NCI-H69 (cell line): ENCODE measurements around the gene GABRB1.
"Not testable (repeated sequence)": the region's sequence is repeated elsewhere in the genome, so short reads cannot be mapped to it uniquely, and the experiment has no call there.

Experiments
- DNase-seq: peaks from one replicate; lab custom pipeline; 2025; lab: John Stamatoyannopoulos, UW

Gene GABRB1

DNA sequence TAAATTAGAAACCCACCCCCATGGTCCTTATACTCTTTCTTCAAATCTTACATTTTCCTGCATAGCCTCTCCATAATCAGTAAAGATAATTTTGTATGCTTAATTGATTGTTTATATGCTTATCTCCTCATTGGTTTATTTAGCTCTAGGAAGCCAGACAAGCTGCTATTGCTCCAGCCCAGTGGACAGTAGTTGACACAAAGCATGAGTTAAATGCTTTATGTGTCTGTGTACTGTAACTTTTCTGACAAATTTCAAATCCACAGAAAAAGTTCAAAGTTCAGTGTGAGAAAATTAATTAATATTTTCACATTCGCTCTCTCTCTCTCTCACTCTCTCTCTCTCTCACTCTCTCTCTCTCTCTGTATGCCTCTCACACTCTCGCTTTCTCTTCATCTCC lies 181.7 kb downstream of the GABRB1 start:
- no peak for DNase-seq

DNA sequence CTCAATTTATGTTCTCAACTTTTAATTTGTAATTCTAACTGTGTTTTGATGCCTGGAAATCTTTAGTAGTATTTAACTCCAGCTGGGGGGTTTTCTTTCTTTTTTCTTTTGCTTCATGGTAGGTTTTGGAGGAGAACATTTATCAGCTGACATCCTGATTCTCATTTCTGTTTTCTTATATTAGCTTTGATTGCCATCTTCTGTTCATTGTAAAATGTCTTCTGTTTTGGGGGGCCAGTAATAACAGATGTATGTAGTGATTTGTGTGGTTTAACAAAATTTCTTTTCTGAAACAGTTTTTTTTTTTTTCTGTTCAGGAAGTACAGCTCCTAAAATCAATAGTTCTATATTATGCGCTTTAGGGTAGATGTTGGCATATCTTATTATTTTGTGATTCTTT lies 182.2 kb downstream of the GABRB1 start:
- DNase-seq, result no peak

DNA sequence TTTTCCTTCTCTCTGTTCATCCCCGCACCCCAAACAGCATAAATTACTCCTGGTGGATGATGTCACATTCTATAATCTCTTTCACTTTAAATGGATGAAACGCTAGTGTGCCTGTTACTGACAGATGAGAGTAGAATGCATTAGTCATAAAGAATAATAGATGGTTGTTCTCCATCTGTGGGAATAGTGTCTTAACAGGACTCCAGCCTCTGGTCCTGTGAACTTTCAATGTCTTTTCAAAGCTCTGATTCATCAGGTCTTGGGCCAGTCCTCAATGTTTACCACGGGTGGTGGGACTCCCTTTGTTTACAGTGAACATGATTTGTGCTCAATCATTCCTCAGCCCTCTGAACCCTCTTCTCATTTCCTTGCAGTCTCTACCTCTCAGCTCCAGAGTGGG lies 182.6 kb downstream of the GABRB1 start:
- no peak for DNase-seq

DNA sequence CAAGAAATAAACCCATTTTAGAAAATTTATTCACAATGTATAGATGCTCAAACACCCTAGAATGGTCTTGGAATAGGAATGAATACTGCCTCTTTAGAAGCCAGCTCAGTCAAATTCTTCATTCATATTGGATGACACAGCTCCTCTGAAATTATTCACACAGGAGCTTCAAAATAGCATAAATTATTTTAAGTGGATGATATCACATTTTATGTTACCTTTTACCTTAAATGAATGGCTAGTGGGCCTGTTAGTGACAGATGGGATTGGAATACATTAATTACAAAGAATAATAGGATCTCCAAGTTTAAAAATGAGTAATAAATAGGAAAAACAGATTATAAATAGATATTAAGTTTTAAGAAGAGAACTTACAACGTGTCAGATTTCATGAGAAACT lies 184.4 kb downstream of the GABRB1 start:
- no peak for DNase-seq

DNA sequence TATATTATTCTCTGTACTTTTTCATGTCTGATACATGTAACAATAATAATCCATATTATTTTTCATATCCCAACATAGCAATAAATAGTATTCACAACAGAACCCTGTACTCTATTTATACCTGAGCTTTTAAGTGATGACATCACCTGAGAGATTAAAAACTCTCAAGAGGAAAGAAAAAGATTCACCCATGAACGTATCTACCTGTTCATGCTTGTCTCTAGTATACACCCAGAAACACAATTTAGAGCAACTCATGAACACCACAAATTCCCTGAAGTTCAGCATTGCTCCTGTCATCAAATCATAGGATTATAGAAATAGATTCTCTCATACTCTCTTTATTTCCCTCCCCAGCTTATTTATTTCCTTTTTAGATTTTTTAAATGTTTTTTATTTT lies 185.9 kb downstream of the GABRB1 start:
- DNase-seq, result no peak

DNA sequence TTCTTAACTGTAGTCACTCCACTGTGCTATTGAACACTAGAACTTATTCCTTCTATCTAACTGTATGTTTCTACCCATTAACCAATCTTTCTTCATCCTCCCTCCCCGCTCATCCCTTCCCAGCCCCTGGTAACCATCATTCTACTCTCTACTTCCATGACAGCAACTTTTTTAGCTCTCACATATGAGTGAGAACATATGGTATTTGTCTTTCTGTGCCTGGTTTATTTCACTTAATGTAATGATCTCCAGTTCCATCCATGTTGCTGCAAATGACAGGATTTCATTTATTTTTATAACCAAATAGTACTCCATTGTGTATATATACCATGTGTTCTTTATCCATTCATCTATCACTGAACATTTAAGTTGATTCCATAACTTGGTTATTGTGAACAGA lies 186.5 kb downstream of the GABRB1 start:
- DNase-seq, result no peak

DNA sequence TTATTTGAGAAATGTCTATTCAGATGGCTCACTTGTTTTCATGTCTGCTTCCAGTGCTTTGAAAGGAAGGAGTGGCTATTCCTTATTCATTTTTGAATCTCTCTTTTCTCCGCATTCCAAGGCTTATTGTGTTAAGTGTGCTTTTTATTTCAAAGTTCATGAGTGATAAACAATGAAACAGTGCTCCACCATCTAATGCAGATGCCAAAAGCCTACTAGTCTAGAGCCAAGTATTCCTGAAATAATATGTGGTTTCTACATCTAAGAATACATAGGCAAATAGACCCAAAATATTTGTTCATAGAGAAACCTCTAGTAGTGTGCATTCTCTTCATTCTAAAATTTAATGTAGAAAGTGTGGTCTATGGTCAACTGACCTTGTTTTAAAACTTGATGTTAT lies 187.3 kb downstream of the GABRB1 start:
- DNase-seq, result no peak

DNA sequence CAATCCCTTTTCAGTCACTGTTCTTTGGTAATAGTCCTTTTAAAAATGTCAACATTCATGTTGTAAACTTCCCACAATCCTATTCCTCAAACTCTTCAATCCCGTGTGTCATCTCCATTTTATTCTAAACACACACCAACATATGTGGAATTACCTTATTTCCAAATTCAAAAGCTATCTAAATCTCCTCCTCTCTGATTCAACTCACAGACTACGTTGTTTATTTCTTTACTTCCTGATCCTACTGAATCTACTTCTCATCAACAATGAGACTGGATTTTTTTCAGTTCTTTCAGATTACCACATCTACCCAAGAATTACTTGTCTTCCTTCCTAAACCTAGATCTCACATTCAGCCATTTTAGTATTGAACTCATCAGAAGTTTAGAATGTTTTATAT lies 188.2 kb downstream of the GABRB1 start:
- DNase-seq, result no peak

DNA sequence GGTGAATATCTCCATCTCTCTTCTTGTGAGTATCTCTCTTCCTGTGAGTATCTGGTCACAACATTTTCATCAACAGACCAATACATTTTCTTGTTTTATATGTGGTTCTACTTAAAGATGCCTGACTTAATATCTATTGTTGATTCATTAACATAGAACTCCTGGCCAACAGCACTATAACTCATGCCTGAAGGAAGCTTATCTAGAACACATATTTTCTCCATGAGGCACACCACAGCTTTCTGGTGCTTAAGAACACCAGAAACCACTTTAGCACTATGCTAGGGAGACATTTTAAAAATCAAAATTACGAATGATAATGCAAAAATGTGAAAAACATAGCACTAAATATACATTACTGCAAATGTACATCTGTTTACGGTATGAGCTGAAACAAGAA lies 190.4 kb downstream of the GABRB1 start:
- DNase-seq, result no peak

DNA sequence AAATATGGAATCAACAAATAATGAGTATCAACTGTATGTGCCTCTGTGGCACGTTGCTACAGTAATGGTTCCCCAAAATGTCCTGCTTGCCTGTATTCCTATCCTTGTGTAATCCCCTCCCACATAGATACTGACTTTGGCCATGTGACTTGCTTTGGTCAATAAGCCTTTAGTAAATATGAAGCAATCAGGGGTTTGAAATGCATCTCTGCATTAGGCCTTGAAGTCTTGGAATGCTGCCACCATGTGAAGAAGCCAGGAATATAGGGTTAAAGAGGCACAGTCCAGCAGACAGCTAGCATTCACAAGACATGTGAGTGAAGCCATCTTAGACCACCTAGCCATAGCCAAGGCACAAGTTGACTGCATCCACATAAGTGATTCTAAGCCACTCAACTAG lies 190.9 kb downstream of the GABRB1 start:
- no peak for DNase-seq

DNA sequence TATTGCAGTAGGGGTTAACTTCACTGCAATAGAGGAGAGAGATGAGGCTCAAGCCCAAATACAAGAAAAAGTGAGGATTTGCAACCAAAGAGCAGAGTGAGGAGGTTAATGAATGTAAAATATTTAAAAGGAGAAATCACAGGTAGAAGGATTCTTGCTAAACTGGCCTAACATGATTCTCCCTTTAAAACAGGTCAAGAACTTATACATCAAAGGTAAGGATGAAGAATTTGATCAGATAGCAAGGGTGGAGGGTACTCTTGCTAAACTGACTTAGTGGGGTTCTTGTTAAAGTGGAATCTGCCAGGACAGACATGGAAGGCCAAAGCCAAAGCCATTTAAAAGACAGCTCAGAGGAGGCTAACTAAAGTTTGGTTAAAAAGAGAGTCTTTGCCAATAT lies 193.0 kb downstream of the GABRB1 start:
- DNase-seq, result no peak

DNA sequence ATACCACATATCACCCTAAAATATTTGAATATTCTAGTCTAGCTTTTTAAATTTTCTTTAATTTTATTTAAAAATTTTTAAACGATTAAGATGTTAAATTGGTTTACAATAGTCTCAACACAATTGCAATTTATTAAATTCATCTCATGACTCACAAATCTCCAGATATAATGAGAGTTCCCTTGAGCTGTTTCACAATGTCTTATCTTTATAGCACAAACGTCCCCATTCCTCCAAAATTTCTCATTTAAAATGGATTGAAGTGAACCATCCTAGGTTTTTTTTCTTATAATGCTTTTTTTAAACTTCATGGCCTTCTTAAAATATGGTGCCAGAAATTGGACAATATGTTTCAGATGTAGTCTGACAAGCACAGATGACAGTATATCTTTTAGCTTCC lies 204.4 kb downstream of the GABRB1 start:
- no peak for DNase-seq

DNA sequence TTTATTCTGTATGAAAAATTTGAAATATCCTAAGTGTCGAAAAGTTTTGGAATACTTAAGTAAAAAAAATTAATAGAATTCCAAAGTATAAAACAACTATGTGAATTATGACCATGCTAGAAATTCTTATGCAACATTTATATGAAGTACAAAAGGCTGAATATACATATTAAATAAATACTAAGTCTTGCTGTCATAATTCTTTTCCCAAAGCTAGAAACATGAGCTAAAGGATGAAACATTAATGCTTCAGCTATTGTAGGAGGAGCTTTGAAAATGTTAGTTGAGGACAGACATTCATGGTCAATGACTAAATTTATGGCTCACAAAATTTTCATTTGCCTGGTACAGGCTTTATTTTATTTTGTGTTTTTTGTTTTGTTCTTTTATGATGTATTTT lies 207.3 kb downstream of the GABRB1 start:
- DNase-seq, result no peak

DNA sequence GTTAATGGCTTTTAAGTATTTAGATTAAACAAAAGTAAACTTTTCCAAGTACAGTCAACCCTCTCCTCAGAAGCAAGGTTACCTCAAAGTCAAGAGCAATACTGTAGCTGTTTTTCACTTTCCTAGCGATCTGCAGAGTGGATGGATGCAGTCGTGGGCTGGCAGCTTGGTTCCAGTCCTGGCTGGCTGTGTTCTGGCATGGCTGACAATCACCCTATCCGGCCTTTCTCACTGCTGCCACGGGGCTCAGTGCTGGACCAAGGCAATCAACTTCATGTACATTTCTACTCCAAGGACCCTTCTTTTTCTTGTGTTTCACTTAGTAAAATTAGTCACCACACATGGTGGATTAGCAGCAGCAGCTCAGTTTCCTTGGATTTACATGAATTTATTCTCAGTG lies 208.3 kb downstream of the GABRB1 start:
- no peak for DNase-seq

DNA sequence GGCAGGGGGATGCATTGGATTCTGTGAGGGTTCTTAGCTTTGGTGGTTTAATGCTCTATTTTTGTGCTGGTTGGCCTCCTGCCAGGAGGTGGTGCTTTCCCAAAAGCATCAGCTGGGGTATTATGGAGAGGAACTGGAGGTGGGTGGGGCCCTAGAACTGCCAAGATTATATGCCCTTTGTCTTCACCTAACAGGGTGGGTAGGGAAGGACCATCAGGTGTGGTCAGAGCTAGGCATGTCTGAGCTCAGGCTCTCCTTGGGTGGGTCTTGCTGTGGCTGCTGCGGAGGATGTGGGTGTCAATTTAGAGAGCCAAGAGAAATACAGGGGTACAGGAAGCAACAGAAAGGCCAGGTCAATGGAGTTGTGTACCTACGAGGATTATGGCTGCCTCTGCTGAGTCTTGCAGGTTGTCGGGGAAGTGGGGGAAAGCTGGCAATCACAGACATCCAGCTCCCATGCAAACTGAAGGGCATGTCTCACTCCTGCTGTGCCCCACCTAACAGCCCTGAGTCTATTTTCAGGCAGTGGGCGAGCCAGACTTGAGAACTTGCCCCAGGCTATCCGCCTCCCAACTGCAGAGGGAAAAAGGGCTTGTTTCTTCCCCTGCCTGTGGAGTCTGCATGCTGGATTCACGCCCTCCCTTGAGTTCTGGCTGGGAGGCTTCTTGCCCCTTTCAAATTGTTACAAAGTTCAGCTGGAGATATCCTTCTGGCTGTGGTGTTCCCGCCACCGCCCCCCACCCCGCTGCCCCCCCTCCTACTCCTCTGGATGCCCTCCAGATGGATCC lies 220.2 kb downstream of the GABRB1 start:
- DNase-seq, result no peak

DNA sequence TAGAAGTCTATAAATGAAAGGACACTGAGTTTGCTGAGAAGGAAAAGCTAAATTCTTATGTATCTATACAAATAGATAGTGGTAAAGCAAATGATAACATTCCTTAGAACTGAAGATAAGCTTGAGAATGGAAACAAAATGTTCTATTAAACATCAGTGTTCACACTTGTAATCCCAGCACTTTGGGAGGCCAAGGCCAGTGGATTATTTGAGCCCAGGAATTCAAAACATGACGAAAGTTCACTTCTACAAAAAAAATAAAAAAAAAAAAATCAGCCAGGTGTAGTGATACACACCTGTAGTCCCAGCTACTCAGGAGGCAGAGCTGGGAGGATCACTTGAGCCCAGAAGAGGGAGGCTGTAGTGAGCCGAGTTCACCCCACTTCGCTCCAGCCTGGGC lies 232.4 kb downstream of the GABRB1 start:
- DNase-seq, result no peak

DNA sequence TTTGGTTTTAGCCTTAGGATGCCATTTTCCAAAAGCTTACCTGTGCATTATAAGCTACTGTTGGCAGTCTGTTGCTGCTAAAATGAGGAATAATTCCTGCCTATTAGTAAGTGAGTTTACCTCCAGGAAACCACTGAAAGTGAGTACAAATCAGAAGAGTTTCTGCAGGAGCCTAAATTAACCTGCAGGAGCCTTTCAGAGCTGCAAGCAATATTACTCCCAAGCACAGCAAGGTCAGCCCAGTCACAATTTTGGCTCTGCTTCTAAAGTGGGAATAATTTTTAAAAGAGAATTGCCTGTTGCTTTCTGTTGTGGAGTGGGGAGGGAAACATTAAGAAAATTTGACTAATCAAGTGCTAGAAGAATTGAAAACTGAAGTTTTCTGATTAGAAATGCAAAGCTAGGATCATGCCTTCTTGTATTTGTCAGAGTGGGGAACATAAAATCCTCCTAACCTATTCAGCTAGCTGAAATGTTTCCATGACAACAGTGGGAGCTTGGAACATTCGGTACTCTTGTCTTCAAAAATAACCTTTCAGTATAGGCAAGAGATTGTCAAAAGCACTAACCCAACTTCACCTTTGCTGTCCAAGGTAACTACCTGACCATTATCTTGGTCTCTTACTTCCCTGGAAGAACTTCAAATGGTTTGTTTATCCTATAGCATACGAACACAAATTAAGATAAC lies 239.0 kb downstream of the GABRB1 start:
- no peak for DNase-seq

DNA sequence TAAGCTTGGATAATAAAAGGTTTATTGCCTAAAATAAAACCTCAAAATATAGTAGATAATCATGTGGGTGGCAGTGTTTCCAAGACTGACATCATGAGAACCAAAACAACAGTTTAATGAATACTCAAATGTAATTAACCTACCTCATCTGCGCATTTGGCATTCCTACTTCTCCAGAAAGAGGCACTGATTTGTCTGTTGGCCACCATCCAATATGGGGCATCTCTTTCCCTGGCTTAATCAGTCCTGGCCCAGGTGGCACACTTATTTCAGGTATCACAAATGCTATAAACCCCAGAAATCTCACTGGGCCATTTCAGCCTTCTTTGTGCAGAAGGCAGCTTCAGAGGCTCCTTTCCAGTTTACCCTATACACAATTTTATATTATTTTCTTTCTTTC lies 239.9 kb downstream of the GABRB1 start:
- no peak for DNase-seq

DNA sequence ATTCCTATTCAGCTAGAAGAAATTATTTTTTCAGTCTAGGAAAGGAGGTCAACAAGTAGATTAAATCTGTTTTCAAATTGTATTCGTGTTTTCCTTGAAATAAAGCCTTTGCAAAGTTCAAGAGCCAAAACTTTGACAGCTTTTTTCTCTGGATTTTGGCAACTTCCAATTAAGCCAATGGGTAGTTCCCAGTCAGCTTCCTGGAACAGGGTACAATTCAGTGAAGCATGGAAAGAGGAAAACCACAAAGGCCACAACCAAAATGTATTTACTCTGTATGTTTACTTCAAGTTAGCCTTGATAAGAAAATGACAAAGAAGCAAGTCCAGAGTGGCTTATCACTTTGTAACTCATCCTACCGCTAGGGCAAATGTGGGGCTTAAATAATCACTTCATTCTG lies 243.5 kb downstream of the GABRB1 start:
- no peak for DNase-seq

DNA sequence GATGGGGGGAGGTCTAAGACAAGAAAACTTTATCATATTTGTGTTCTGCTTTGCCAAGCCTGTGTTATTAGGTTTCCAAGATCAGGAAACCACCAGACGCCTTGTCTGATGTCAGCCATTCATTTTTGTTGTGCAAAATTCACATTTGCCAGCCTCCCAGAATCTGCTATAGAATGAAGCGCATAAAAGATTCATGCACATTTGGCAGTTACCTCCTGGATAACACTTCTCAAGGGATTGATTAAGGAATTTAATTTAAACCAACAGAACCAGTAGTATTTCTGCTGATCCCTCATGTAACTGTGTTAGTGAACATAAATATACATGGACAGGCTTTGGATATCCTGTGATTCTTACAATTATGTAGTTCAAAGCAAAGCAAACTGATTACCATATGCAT lies 244.2 kb downstream of the GABRB1 start:
- no peak for DNase-seq

DNA sequence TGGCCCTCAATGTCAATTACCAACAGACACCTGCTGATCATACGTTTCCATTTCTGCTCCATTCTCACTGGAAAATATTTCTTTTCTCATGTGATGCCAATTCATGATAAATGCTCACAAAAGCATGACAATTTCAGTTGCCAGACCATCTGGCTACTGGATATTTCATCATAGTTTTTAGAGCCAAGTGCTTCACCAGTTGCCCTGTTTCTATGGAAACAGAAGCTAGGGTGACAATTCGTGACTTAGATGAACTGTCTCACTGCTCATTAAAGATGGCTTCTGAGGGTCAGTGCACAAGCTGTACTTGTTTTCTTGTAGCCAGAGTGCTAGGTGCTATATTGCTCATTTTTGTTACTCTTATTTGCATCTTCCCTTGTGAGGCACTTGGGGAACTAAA lies 247.3 kb downstream of the GABRB1 start:
- no peak for DNase-seq

DNA sequence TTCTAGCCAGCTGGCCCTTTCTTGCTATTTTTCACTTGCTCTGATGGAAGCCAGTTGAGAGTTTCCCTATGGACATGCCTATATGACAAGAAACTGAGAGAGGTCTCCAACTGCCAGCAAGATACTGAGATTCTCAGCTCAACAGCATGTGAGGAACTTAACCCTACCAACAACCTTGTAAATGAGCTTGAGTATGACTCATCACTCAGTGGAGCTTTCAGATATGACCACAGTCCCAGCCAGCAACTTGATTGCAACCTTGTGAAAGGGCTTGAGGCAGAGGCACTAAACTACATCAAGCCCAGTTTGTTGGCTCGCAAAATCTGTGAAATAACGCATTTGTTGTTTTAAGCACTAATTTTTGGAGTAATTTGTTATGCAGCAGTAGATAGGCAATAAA lies 256.4 kb downstream of the GABRB1 start:
- DNase-seq, result no peak

DNA sequence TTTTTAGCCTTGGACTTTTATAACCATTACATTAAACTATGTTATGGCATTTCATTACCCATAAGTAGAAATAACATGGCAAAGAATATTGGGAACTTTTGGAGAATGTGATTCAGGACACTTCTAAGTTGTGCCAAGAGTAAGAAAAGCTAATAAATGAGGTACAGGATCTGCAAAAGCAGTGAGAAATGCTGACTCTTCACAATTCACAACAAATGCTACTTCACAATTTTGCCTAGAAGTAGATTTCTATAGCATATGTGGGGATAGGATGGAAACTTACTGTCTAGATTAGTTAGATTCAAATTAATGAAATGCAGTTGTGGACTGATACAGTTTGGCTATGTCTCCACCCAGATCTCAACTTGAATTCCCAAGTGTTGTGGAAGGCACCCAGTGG lies 258.4 kb downstream of the GABRB1 start:
- no peak for DNase-seq

DNA sequence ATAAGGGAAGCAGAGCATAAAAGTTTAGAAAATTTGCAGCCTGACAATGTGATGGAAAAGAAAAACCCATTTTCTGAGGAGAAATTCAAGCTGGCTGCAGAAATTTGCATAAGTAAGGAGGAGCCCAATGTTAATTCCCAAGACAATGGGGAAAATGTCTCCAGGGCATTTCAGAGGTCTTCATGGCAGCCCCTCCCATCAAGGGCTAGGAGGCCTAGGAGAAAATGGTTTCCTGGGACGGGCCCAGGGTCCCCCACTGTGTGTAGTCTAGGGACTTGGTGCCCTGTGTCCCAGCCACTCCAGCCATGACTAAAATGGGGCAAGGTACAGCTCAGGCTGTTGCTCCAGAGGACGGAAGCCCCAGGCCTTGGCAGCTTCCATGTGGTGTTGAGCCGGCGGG lies 259.5 kb downstream of the GABRB1 start:
- DNase-seq, result not testable (repeated sequence)
